GM21360 (cell line): Measurements from ENCODE around the gene CERS6.

Experiments
- ATAC-seq: cut with Tn5 transposase; IDR thresholded peaks from one replicate; pipeline ENCODE4 v1.9.1; 2021; ENCODE audit warnings: mild to moderate bottlenecking, moderate library complexity; ENCODE audit not compliant: unreplicated experiment

Gene CERS6

GRCh38 chr2:168565112-168565511 lies 109.0 kb downstream of the CERS6 start:
- ATAC-seq: no peak

- no peak for ATAC-seq
Measured at GRCh38 chr2:168565512-168565911, 109.4 kb downstream of the CERS6 start.

- ATAC-seq: no peak
Measured at GRCh38 chr2:168566974-168567665, 111.0 kb downstream of the CERS6 start.

- ATAC-seq: no peak
Measured at GRCh38 chr2:168567836-168568235, 111.8 kb downstream of the CERS6 start.

- no peak for ATAC-seq
Measured at GRCh38 chr2:168568476-168569267, 112.6 kb downstream of the CERS6 start.

- no peak for ATAC-seq
Measured at GRCh38 chr2:168571061-168571460, 115.0 kb downstream of the CERS6 start.

GRCh38 chr2:168573128-168573903 lies 117.2 kb downstream of the CERS6 start:
- ATAC-seq: no peak

- no peak for ATAC-seq
Measured at GRCh38 chr2:168574856-168575630, 119.0 kb downstream of the CERS6 start.

- ATAC-seq: no peak
Measured at GRCh38 chr2:168577885-168578284, 121.8 kb downstream of the CERS6 start.

- ATAC-seq: no peak
Measured at GRCh38 chr2:168583064-168583709, 127.1 kb downstream of the CERS6 start.

- ATAC-seq: no peak
Measured at GRCh38 chr2:168583710-168584521, 127.8 kb downstream of the CERS6 start.

- no peak for ATAC-seq
Measured at GRCh38 chr2:168584911-168585310, 128.8 kb downstream of the CERS6 start.

GRCh38 chr2:168585700-168586099 lies 129.6 kb downstream of the CERS6 start:
- no peak for ATAC-seq

- no peak for ATAC-seq
Measured at GRCh38 chr2:168587307-168587706, 131.2 kb downstream of the CERS6 start.

- ATAC-seq: no peak
Measured at GRCh38 chr2:168589236-168590211, 133.5 kb downstream of the CERS6 start.

GRCh38 chr2:168592181-168592831 lies 136.2 kb downstream of the CERS6 start:
- no peak for ATAC-seq

GRCh38 chr2:168593713-168594112 lies 137.6 kb downstream of the CERS6 start:
- no peak for ATAC-seq

- ATAC-seq: peak; percentile 78
Measured at GRCh38 chr2:168594778-168595177, 138.7 kb downstream of the CERS6 start.
